K562 (cell line): ENCODE data around the gene ANKRD6. TPM values are rescaled to one million over a fixed set of nuclear protein-coding genes. Genes with fewer than 3 reads are reported as not detected.

Experiments
- ATAC-seq: fragments of 200-7000 bp; cut with Tn5 transposase; 3 replicates; pipeline ENCODE4 v1.9.1; 2020; ENCODE audit warnings: moderate library complexity
- BruUV-seq: library from RNA; stranded (reverse); fragments of 400-500 nt; replicated peaks from 2 replicates; lab custom pipeline; 2021; lab: Mats Ljungman, UMichigan
- CTCF ChIA-PET: fragments of 300-600 bp; formaldehyde crosslinking; extraction: SDS; loops from one replicate; lab custom pipeline; 2021; ENCODE audit warnings: low intra/inter-chr PET ratio; lab: Yijun Ruan, JAX
- POLR2A ChIA-PET: fragments of 300-600, 350-650 bp; sonication (Branson Sonifier 250); formaldehyde crosslinking; extraction: SDS; loops from one replicate; lab custom pipeline; 2021; ENCODE audit warnings: antibody characterized with exemption, inconsistent platforms; lab: Yijun Ruan, JAX
- DNase-seq, 4 experiments: peaks; one replicate each; pipeline versions ENCODE4 v3.0.0 to v3.0.0-alpha.2; 2011 to 2018; ENCODE audit warnings: low spot score in 3 of 4, mixed read lengths in 3 of 4; ENCODE audit errors: extremely low read depth in 1 of 4
- FAIRE-seq: peaks from 2 replicates; lab custom pipeline; 2011; peaks lifted over from hg19 to GRCh38; lab: Jason Lieb, UNC
- H2AFZ ChIP-seq: 2 replicates; pipeline ENCODE4 v1.6.0; 2011; ENCODE audit warnings: low read depth, low read length, control low read depth, inconsistent platforms
- H3K27ac ChIP-seq: fragments of 200-600 bp; 3 replicates; pipeline ENCODE4 v1.8.0; 2011; ENCODE audit warnings: low read depth, mild to moderate bottlenecking, control low read depth, inconsistent platforms, low read length, moderate library complexity, mixed read lengths; ENCODE audit errors: extremely low read depth
- H3K27me3 ChIP-seq, 2 experiments: fragments of 300-600 bp in 1 of 2; 2 replicates in 1 of 2; 3 replicates in 1 of 2; pipeline versions ENCODE4 v1.6.0 to v1.8.0; 2011; ENCODE audit warnings: inconsistent platforms in 2 of 2, low read length in 2 of 2, mild to moderate bottlenecking in 1 of 2, mixed read lengths in 1 of 2, moderate library complexity in 1 of 2; ENCODE audit not compliant: control insufficient read depth in 2 of 2, insufficient read depth in 2 of 2
- H3K36me3 ChIP-seq: fragments of 300-600 bp; 3 replicates; pipeline ENCODE4 v1.8.0; 2011; ENCODE audit warnings: mild to moderate bottlenecking, low read length, inconsistent platforms; ENCODE audit not compliant: control insufficient read depth, insufficient read depth
- H3K4me1 ChIP-seq, 2 experiments: fragments of 200-600 bp in 1 of 2; replicated peaks in 1 of 2; 2 replicates in 1 of 2; 3 replicates in 1 of 2; pipeline versions ENCODE4 v1.5.1 to v1.8.0; 2011; ENCODE audit warnings: inconsistent platforms in 2 of 2, low read length in 2 of 2, mild to moderate bottlenecking in 1 of 2, mixed read lengths in 1 of 2, moderate library complexity in 1 of 2; ENCODE audit not compliant: control insufficient read depth in 2 of 2, insufficient read depth in 2 of 2
- H3K4me2 ChIP-seq: 2 replicates; pipeline ENCODE4 v1.6.1; 2011; ENCODE audit warnings: low read length, control low read depth, inconsistent platforms, mixed read lengths; ENCODE audit not compliant: insufficient read depth
- H3K4me3 ChIP-seq: fragments of 200-600 bp; sonication (generic), shearing (Covaris generic); 2 replicates; pipeline ENCODE4 v1.5.1; 2016; ENCODE audit warnings: control low read depth, inconsistent platforms
- H3K79me2 ChIP-seq: fragments of 200-600 bp; 3 replicates; pipeline ENCODE4 v1.8.0; 2011; ENCODE audit warnings: low read length, inconsistent platforms; ENCODE audit not compliant: control insufficient read depth, insufficient read depth
- H3K9ac ChIP-seq, 2 experiments: 2 replicates each; pipeline versions ENCODE4 v1.6.0 to v1.6.1; 2011; ENCODE audit warnings: low read depth in 2 of 2, low read length in 2 of 2, control low read depth in 1 of 2, inconsistent platforms in 1 of 2, mild to moderate bottlenecking in 1 of 2, mixed read lengths in 1 of 2; ENCODE audit not compliant: insufficient read depth in 1 of 2
- H3K9me1 ChIP-seq: one replicate; pipeline ENCODE4 v1.6.0; 2011; ENCODE audit warnings: inconsistent platforms, mild to moderate bottlenecking, low read length, moderate library complexity; ENCODE audit not compliant: control insufficient read depth, insufficient read depth
- H3K9me3 ChIP-seq: replicated peaks from 2 replicates; pipeline ENCODE4 v1.5.1; 2011; ENCODE audit warnings: low read depth, low read length, inconsistent platforms; ENCODE audit not compliant: control insufficient read depth, insufficient read depth
- H4K20me1 ChIP-seq: replicated peaks from 2 replicates; pipeline ENCODE4 v1.6.1; 2011; ENCODE audit warnings: low read length, inconsistent platforms, mixed read lengths; ENCODE audit not compliant: control insufficient read depth, insufficient read depth
- ATF3 ChIP-seq, 2 experiments: fragments of 450-650 bp in 1 of 2; sonication (generic) in 1 of 2; formaldehyde crosslinking in 1 of 2; IDR thresholded peaks in 1 of 2; conservative IDR thresholded peaks in 1 of 2; 2 replicates each; pipeline versions ENCODE4 v1.6.1 to v1.8.1; 2016 to 2023; ENCODE audit warnings: mild to moderate bottlenecking in 2 of 2, moderate library complexity in 2 of 2, inconsistent platforms in 1 of 2, missing genetic modification reagents in 1 of 2
- C11orf30 ChIP-seq: fragments of 450-650 bp; IDR thresholded peaks from 2 replicates; pipeline ENCODE4 v1.6.1; 2016; ENCODE audit warnings: low read depth, mild to moderate bottlenecking
- E2F1 ChIP-seq: sonication (generic); formaldehyde crosslinking; IDR thresholded peaks from 2 replicates; pipeline ENCODE4 v1.8.1; 2023; ENCODE audit warnings: mild to moderate bottlenecking, missing genetic modification reagents, moderate library complexity
- GMEB1 ChIP-seq: fragments of 250-450 bp; sonication (Bioruptor Pico); IDR thresholded peaks from 2 replicates; pipeline ENCODE4 v1.4.0; 2020; ENCODE audit warnings: mild to moderate bottlenecking
- KLF16 ChIP-seq: IDR thresholded peaks from 2 replicates; pipeline ENCODE4 v1.6.1; 2016; ENCODE audit warnings: antibody characterized with exemption
- MAFF ChIP-seq: IDR thresholded peaks from 2 replicates; pipeline ENCODE4 v1.6.1; 2012; ENCODE audit warnings: low read length, improper control_type of control experiment
- MAFG ChIP-seq: fragments of 450-650 bp; conservative IDR thresholded peaks from 2 replicates; pipeline ENCODE4 v1.6.1; 2016; ENCODE audit warnings: missing genetic modification characterization, missing compliant biosample characterization
- MAFK ChIP-seq: IDR thresholded peaks from 2 replicates; pipeline ENCODE4 v1.6.1; 2011; ENCODE audit warnings: low read length, improper control_type of control experiment
- NCOR1 ChIP-seq: fragments of 450-650 bp; IDR thresholded peaks from 2 replicates; pipeline ENCODE4 v1.6.1; 2016; ENCODE audit warnings: mild to moderate bottlenecking, moderate library complexity
- NFE2 ChIP-seq: IDR thresholded peaks from 2 replicates; pipeline ENCODE4 v1.6.1; 2014; ENCODE audit warnings: antibody characterized with exemption, low read depth
- ZNF316 ChIP-seq: fragments of 450-650 bp; IDR thresholded peaks from 2 replicates; pipeline ENCODE4 v1.6.1; 2016
- ZNF354B ChIP-seq: fragments of 250-450 bp; sonication (Bioruptor Pico); IDR thresholded peaks from 2 replicates; pipeline ENCODE4 v1.4.0; 2020
- ZNF740 ChIP-seq, 3 experiments: fragments of 200-800 bp in 1 of 3; sonication (Bioruptor generic) in 1 of 3; sonication (generic) in 1 of 3; formaldehyde crosslinking in 1 of 3; IDR thresholded peaks; 2 replicates each; pipeline versions ENCODE4 v1.6.1 to v1.8.0; 2016 to 2022; ENCODE audit warnings: mild to moderate bottlenecking in 2 of 3, missing compliant biosample characterization in 2 of 3, missing genetic modification characterization in 2 of 3, missing genetic modification reagents in 1 of 3
- WGBS: fragments of 100-300 bp; shearing (Covaris generic); methylation state at CpG from one replicate; pipeline ENCODE4 v1.1.6; 2016; ENCODE audit warnings: low coverage, mixed read lengths; ENCODE audit not compliant: insufficient coverage; ENCODE audit errors: missing lambda C conversion rate; 5-methylcytosine and 5-hydroxymethylcytosine counted together
- in situ Hi-C: fragments of 300-500 bp; cut with MboI; formaldehyde crosslinking; loops from 4 replicates; pipeline ENCODE4 v1.15.0; 2018; ENCODE audit warnings: inconsistent platforms, mixed read lengths
- intact Hi-C: fragments of 100-400 bp; cut with micrococcal nuclease; formaldehyde crosslinking; loops from 2 replicates; pipeline ENCODE4 v1.14.2; 2022
- polyA plus RNA-seq, 8 experiments: library from polyadenylated mRNA; depleted of rRNA in 4 of 8; stranded (reverse) in 5 of 8; unstranded in 3 of 8; fragments of >200 nt; fragmentation: Nextera tagmentation in 2 of 8; fragmentation: Illumina TruSeq in 1 of 8; extraction: Ambion mirVana in 2 of 8; extraction: Trizol in 1 of 8; gene quantifications; 2 replicates each; pipeline versions ENCODE4 v1.2.1 to v1.2.3, GENCODE V29; 2011 to 2014; ENCODE audit warnings: inconsistent platforms in 1 of 8, missing spikeins in 1 of 8
- total RNA-seq, 7 experiments: library from RNA; depleted of rRNA in 6 of 7; stranded (reverse); fragments of >200 nt in 6 of 7; fragmentation: Illumina TruSeq in 2 of 7; extraction: Trizol in 2 of 7; gene quantifications; 2 replicates each; pipeline versions ENCODE4 v1.2.1 to v1.2.3, GENCODE V29; 2011 to 2021; ENCODE audit warnings: low replicate concordance in 1 of 7

The ANKRD6 gene
- total and polyA plus RNA-seq, 9 of the 15 experiments (the other 6 are each of a cell fraction or from before 2014, with no cell fraction given): 0.04 to 0.22 (median 0.08) TPM; not detected in 4

- H3K4me3 ChIP-seq: no peak overlapping the region
- no peaks in the 10 kb centered on the region for H4K20me1 ChIP-seq
- H3K4me2 ChIP-seq: no peak overlapping the region
- BruUV-seq: no TSS peak
- ChIA-PET CTCF (no interaction called here), POLR2A (interaction anchor here (1.0 kb wide), 1 partner anchor 13 kb away, joined by 3 read pairs; no protein-coding TSS in a partner anchor)
- no peak overlapping the region for H2AFZ ChIP-seq
- no peak overlapping the region for H3K27ac ChIP-seq
- ATAC-seq (no peak), DNase-seq (no peak), FAIRE-seq (no peak)
- no peaks in the 10 kb centered on the region for H3K79me2 ChIP-seq
- no peaks in the 10 kb centered on the region for H3K9me1 ChIP-seq
- no peaks in the 10 kb centered on the region for H3K36me3 ChIP-seq
- intact Hi-C loops (no loop called here), in situ Hi-C loops (no loop called here)
- no peak overlapping the region for H3K9ac ChIP-seq
- TF ChIP-seq ZNF316 (peak; percentile 84), KLF16 (no peak), ZNF740 (CRISPR knock-in tag; IDR thresholded peaks at IDR 0.05) (no peak), ZNF740 (tag; IDR thresholded peaks at IDR 0.05) (no peak), GMEB1 (CRISPR knock-in tag) (no peak), MAFF (peak; percentile 47; the same call in 1 of the 2 replicates), MAFK (peak; percentile 44; the same call in 1 of the 2 replicates), NCOR1 (no peak), E2F1 (no peak), NFE2 (0 out of 2 replicates have a peak, but pooled peaks have one; percentile 19), MAFG (tag) (peak; percentile 70), ATF3 (IDR thresholded peaks at IDR 0.05) (peak; percentile 22; the same call in 1 of the 2 replicates), ATF3 (CRISPR knock-in tag; conservative IDR thresholded peaks at IDR 0.05) (no peak), ZNF354B (CRISPR knock-in tag) (no peak), C11orf30 (peak; percentile 57)
- no peaks in the 10 kb centered on the region for H3K4me1 ChIP-seq
- 2% methylated on average over 5 of the region's 5 CpGs for WGBS
- H3K9me3 ChIP-seq: no peaks in the 10 kb centered on the region
- peaks cover 22 to 43% of the 10 kb centered on the region in 2 experiments; a peak in 4 of 5 replicates for H3K27me3 ChIP-seq
Observed at GRCh38 chr6:89385156-89385667, 47.7 kb upstream of the ANKRD6 start.
